NCI-H226 (cell line): ENCODE results near the gene EEPD1.
"Not testable (repeated sequence)": the region's sequence is repeated elsewhere in the genome, so short reads cannot be mapped to it uniquely, and the experiment has no call there.

Experiments
- DNase-seq: peaks from one replicate; pipeline ENCODE4 v3.0.0-alpha.2; 2015

EEPD1 gene

DNA sequence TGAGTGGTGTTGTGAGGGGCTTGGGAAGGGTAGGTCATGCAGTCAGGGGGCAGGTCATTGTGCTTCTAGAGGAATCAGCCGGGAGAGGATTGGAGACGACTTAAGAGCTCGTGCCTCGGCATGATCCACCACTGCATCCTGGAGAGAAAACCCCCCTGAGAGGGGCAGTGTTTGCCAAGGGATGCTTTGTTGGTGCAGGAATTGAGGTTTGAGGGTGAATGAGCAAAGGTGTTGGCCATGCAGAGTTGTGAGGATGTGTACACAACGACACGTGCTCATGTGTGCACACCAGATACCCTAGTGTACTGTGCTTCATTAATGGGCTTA is 151.0 kb downstream of the EEPD1 start:
- DNase-seq: no peak

DNA sequence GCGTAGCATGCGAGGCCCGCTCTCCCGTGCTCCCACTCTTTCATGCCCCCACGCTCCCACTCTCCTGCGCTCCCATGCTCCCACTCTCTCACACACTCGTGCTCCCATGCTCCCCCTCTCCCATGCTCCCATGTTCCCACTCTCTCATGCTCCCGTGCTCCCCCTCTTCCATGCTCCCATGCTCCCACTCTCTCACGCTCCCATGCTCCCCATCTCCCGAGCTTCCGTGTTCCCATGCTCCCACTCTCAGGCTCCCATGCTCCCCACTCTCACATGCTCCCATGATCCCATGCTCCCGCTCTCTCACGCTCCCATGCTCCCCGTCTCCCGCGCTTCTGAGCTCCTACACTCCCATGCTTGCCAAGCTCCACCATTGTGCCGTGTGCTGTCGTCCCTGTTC is 152.2 kb downstream of the EEPD1 start:
- DNase-seq: no peak

DNA sequence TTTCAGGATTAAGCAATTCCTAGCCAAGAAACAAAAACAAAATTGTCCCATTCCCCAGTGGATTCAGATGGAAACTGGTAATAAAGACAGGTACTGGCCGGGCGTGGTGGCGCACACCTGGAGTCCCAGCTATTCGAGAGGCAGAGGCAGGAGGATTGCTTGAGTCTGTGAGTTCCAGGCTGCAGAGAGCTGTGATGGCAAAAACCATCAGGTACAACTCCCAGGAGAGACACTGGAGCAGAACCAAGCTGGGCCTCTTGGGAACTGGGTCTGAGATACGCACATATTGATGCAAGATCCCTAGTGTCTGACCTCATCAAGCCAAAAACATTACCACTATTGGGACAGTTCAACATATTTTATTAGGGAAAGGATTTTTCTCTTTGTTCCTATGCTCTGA is 152.6 kb downstream of the EEPD1 start:
- DNase-seq: no peak

DNA sequence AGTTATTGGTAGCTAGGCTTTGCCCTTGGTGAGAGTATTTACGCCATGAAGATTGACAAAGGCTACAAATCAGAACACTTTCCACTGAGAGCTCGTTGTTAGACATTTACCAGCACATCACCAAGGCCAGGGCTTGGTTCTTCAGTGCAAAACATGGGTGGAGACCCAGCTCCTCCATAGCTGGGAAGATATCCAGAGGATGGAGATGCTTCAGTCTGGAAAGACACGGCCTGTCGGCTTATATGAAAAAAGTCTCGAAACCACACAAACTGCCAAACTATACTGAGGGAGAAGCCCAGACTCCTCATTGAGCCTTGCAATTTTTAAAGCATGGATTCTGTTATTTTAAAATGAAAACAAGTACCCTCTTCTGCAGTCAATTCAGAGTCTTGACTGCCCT is 153.2 kb downstream of the EEPD1 start:
- DNase-seq: no peak

DNA sequence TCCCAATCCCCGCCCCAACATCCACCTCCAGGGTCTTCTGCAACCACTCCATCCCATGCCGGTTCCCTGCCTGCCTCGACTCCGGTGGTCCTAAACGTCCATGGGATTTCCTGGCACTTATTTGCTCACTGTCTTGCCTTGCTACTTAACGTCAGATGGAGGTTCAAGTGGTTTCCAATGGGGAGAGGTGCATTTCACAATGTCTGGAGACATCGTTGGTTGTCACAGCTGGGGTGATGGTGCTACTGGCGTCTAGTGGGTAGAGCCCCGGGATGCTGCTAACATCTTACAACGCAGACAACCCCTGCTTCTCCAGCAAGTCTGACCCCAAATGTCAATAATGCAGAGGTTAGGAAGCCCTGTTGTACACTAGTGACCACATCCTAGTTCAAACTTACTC is 153.7 kb downstream of the EEPD1 start:
- DNase-seq: no peak

DNA sequence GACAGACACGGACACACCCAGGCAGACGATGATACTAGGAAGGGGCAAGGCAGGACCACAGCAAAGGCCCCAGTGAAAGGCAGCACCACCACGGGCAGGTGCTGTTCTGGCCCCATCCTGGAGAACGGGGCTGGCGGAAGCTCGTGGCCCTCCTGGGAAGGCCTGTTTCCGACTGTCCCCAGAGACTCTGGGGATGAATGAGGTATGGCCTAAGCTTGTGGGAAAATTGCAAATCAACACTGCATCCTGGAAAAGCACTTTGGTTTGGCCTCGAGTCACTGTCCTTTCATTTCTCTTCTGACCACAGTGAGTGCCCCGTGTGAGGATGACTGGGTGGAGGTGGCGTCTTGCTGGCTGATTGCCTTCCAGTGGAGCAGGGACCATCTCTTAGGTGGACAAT is 155.0 kb downstream of the EEPD1 start:
- no peak for DNase-seq

DNA sequence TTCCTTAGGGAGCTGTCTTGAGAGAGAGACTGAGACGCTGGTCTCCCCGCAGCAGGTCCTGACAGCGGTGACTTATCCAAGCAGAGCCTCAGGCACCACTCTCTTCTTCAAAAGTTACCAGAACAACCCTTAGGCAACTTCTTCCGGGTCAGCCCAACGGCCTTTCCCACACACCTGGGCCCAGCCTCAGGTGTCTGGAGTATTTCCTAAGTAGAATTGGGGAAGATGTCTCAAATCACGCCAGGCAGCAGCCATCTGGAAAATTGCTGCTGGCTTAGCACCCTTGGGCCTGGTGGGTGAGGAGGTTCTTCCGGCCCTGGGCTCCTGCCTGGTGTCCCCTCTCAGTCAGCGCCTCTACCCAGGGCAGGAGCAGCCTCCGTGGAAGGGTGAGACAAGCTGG is 156.2 kb downstream of the EEPD1 start:
- no peak for DNase-seq

DNA sequence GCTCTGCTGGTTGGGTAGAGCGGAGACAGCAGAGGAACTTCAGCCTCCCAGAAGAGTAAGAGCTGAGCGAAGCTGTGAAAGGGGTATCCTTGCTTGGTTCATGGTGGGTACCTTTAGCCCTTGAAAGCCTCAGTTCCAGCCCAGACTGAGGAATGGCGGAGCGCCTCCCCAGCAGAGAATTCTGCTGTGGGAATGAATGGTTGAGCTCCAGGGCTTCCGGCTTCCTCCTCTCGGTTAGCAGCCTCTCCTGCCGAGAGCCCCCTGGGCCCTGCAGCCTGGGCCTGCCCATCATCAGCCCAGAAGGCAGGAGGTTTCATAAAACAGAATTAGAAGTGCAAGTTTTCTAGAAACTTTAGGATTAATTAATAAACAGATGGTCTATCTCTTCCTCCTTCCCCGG is 156.7 kb downstream of the EEPD1 start:
- DNase-seq: no peak

DNA sequence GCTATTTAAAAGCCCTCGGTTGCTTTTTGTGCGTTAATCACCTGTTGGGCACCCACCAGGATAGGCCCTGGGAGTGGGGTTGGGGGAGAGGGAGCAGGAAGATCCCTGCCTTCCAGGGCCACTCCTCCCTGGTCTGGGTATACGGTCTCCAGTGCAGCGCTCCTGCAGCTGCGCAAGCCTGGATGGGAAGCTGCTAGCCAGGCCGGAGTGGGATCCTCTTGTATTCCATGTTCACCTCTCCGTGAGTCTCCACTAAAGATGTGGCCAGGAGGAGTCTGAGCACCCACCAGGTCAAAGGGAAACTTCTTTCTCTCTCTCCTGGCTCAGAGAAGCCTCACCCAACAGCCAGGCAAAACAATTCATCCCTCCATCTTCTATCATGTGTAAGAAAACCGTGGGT is 157.8 kb downstream of the EEPD1 start:
- DNase-seq: no peak

DNA sequence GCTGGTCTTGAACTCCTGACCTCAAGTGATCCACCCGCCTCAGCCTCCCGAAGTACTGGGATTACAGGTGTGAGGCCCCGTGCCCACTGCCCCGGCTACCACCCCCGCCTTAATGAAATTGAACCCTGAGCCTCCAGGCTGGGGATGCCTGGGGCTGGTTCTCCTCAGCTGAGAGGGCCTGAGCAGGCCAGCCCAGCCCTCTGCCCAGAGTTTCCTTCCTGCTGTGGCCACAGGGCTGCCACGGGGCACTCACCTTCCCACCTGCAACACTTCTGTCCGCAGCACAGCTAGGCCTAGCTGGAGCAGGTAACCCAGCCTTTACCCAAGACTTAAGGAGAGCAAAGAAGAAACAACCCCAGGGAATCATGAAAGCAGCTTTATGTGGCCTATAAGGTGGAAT is 158.5 kb downstream of the EEPD1 start:
- no peak for DNase-seq

DNA sequence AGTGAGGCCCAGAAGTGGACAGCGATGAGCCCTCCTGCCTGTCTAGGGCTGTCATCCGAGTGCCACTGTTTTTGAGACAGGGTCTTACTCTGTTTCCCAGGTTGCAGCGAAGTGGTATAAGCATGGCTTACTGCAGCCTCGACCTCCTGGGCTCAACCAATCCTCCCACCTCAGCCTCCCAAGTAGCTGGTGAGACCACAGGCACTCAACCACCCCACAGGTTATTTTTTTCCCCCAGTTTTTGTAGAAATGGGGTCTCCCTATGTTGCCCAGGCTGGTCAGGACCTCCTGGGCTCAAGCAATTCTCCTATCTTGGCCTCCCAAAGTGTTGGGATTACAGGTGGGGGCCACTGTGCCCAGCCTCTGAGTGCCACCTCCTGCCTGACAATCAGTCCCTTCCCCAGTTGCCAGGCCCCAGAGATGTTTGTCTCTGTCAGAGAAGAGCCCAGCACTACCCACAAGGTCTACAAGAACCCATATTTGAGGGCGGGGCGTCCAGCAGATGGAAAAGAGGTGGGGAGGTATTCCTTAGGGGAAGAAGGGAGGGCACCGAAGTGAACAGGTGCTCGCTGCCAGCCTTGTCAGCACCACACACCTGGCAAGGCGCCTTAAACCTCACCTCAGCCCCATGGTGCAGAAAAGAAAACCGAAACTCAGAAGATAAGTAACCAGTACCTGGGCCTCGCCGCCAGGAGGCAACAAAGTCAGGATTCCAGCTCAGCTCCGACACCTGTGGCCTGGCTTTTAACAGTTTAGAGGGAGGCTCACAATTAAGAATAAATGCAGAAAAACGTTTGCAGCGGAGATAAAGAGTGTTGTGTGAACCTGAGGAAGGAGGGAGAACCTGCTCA is 159.2 kb downstream of the EEPD1 start:
- DNase-seq: no peak

DNA sequence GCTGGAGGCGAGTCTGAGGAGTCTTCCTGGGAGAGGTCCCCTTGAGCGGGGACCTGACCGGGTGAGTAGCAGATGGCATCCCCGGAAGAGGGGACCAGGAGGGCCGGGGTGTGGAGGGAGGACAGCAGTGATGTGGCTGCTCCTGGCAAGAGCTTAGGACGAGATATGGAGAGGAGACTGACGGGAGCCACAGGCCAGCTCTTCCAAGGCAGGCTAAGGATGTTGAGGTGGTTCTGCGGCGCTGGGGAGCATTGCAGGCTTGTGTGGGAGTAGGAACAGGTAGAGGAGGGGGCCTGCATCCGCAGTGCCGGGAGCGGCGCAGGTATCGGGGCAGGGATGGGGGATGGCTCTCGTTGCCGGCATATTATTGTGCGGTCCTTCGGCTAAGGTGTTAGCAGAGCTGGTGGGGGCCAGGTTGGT is 159.9 kb downstream of the EEPD1 start:
- no peak for DNase-seq

DNA sequence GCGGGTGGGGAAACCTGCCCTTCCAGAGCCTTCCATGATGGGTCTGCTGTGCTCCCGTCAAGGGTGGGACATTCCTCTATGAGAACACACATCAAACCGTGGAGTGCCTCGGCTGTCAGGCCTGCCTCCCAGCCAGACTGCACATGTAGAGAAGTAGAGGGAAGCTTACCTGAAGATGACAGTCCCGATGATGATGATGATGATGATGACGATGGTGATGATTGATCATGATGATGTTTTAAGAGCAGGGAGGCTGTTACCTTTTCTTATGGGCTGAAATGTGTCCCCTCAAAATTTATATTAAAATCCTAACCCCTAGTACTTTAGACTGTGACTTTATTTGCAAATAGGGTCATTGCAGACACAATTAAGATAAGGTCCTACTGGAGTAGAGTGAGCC is 160.6 kb downstream of the EEPD1 start:
- no peak for DNase-seq

DNA sequence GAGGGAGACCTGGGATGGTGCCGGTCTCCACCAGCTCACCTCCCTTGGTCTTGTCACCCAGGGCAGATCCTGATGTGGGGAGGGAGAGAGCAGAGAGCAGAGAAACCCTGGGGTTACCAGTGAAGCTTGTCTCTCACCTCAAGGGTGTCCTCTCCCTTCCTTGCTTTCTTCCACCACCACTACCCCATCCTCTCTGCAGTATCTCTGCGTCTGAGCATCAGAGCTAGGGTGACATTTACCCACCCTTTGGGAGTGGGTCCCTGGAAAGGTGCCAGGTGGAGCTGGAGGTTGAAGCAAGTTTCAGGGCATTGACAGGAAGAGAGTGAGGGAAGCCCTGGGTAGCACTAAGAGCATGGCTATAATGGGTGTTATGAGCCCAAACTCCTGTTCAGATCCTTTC is 161.4 kb downstream of the EEPD1 start:
- no peak for DNase-seq

DNA sequence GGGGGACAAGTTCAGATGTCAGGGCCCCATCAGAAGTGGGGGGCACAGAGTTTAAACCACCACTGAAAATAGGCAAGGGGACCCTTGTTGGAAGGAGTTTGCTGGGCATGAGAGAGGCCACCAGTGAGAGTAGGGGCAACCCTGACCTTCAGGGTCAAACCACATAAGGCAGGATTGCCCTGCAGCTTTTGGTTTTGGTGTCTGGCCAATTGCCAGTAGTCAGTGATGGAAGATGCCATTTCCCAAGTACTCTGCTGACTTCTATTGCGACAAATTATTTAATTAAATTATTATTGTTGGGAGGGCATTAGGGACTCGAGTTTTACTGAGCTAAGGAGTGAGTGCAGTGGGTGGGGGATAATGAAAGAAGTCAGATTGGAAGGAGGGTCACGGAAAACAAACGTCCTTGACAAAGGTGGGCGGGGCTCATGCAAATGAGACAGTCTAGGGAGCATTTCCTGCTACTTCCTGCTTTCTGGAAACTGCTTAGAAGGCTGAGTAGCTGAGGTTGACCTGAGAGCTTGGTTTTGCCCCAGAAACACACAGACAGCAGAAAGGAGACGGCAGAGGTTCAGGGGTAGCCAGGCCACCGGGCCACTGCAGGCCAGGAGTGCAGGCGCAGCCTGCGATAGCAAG is 162.4 kb downstream of the EEPD1 start:
- DNase-seq: no peak

DNA sequence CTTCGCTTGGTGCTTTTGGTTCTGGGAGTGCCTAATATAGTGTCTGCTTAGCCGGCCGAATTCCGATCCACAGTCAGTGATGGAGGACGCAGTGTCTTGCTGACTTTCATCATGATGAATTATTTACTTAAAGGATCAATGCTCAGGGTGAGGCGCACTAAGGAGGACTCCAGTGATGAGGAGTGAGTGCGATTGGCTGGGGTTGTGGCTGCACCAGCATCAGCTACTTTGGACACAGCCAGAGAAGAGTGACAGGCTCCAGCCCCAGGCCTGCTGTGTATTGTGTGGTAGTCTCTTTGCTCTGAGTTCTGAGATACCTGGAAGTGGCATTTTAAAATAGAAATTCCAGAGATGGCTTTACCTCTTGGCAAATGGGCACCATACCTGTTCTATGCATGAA is 163.3 kb downstream of the EEPD1 start:
- DNase-seq: no peak

DNA sequence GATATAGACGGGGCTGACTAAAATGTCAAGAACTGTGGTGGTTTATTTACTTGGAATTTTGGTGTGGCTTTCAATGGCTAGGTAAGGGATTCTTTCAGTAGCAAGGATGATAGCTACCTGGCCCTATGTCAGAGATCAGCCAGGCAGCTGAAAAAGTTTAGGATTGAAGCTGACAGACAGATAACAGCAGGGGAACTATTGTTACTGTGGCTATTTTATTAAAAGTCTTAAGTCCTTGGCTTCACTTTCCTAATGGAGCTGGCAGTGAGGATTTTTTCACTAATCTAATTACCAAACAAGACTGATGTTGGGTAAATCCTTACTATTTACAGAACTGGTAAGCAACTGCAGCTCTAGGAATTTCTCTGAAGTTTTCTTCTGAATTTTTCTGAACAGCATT is 164.2 kb downstream of the EEPD1 start:
- no peak for DNase-seq

DNA sequence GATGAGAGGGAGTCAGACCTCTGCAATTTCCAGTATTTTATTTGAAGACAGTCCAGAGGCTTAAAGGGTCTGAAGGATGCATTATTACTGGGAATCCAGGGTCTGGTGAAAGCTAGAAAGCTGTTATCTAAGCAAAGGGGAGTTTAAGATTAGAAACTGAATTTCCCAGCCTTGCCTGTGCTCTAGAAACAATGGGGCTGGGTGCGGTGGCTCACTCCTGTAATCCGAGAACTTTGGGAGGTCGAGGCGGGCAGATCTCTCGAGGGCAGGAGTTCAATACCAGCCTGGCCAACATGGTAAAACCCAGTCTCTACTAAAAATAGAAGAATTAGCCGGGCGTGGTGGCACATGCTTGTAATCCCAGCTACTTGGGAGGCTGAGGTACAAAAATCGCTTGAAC is 165.1 kb downstream of the EEPD1 start:
- DNase-seq: no peak

DNA sequence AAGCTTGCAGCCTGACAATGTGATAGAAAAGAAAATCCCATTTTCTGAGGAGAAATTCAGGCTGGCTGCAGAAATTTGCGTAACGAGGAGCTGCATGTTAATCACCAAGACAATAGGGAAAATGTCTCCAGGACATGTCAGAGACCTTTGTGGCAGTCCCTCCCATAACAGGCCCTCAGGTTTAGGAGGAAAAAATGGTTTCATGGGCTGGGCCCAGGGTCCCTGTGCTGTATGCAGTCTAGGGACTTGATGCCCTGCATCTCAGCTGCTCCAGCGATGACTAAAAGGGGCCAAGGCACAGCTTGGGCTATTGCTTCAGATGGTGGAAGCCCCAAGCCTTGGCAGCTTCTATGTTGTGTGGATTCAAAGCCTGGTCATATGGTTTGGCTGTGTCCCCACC is 168.2 kb downstream of the EEPD1 start:
- DNase-seq: not testable (repeated sequence)

DNA sequence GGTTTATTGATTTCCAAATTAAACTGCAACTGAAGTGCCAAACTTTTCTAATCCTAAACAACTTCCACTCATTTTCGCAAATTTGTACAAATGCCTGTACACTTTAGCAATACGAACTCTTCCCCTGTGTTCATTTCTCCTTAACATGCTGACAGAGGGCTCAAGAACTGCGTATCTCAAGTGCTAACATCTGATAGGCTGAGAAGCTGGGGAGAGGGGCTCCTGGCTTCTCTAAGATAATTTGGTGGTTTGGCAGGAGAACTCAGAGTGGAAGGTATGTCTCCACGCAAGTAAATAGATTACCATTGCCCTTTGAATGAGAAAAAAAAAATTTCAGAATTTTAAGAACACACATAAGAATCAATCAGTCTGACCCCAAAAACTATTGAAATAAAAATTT is 183.3 kb downstream of the EEPD1 start:
- no peak for DNase-seq

DNA sequence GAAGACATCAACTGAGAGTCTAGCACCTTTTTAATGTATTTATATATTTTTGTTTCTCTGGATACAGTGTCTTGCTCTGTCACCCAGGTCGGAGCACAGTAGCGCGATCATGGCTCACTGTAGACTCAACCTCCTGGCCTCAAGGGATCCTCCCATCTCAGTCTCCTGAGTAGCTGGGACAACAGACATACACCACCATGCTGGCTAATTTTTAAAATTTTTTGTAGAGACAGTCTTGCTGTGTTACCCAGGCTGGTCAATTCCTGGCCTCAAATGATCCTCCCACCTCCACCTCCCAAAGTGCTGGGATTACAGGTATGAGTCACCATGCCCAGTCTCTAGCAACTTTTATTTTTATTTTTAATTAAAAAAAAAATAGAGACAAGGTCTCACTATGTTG is 185.2 kb downstream of the EEPD1 start:
- DNase-seq: peak; percentile 11

DNA sequence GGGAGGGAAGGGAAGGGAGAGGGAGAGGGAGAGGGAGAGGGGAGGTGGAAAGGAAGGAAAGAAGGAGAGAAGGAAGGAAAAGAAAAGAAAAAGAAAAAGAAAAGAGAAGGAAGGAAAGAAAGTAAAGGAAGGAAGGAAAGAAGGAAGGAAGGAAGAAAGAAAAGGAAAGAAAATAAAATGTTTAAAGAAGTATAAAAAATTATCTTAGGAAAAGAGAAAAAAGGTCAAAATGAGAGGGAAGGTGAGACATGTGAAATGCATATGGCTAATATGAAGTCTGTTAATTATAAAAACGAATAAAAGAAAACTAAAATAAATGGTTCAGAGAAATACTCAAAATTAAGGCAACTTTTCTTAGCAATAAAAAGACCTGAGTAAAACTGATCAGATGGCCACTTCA is 190.5 kb downstream of the EEPD1 start:
- DNase-seq: no peak

DNA sequence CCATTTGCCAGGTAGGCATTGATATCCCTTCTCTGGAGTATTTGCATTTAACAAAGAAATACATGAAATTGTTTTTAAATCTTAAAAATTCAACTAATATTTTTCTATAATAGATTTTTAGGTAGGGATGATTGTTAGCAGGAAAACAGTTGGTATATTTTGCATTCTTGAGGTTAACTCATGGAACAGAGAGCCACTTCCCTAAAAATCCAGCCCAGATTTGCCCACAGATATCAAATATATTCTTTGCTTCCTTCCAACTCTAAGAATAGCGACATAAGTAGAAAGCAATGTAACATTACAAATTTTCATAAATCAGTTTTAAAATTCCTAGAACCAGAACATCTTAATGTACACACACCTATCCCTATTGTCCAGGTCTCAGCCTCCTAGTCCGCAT is 191.6 kb downstream of the EEPD1 start:
- DNase-seq: no peak

DNA sequence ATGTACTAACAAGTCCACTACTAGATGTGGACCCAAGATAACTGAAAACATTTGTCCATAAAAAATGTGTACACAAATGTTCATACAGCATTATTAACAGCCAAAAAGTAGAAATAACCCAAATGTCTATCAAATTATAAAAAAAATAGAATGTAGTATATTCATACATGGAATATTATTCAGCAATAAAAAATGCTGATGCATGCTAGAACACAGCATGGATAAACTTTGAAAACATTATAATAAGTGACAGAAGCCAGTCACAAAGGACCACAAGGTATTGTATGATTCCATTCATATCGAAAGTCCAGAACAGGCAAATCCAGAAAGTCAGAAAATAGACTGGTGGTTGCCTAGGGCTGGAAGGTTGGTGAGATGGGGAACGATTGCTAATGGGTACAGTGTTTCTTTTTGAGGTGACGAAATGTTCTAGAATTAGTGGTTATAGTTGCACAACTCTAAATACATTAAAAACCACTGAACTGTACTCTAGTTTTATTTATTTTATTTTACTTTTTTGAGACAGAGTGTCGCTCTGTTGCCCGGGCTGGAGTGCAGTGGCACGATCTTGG is 193.3 kb downstream of the EEPD1 start:
- no peak for DNase-seq

DNA sequence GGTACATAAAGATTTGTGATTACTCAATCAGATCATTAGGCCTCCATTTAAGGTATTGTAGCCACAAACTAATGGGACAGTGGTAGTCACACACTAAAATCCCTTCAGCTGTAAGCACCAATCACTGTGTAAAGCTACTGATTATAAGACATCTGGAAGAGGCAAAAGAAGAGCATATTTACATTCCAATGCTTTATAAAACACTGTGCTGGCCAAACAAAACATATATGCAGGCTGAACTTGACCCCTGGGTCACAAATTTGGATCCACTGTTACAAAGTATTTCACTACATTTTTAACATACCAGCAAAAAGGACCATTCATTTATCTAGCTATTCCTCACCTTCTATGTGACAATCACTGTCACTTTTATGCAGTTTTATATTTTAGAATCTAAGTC is 195.2 kb downstream of the EEPD1 start:
- DNase-seq: no peak
